Stimulated activated CD4-positive, alpha-beta T cell treated with anti-CD3 and anti-CD28 coated beads, Interleukin-1b, Interleukin-23, amount 100 ng/mL, for 48 hours (primary cell): ENCODE results near the gene TEKTIP1.
A peak's percentile ranks its signal among the peaks of the same experiment; 100 is the strongest.
"Not testable (repeated sequence)": the region's sequence is repeated elsewhere in the genome, so short reads cannot be mapped to it uniquely, and the experiment has no call there.

ENCODE experiments used
- DNase-seq: peaks from one replicate; pipeline ENCODE4 v3.0.0-alpha.2; 2020

TEKTIP1 gene

GRCh38 chr19:3508121-3508661 lies 30.8 kb upstream of the TEKTIP1 start:
- not testable (repeated sequence) for DNase-seq

- no peak for DNase-seq
Observed at GRCh38 chr19:3508771-3509535, 30.0 kb upstream of the TEKTIP1 start.

- peak; percentile 63 for DNase-seq
Observed at GRCh38 chr19:3509566-3509989, 29.4 kb upstream of the TEKTIP1 start.

DNA sequence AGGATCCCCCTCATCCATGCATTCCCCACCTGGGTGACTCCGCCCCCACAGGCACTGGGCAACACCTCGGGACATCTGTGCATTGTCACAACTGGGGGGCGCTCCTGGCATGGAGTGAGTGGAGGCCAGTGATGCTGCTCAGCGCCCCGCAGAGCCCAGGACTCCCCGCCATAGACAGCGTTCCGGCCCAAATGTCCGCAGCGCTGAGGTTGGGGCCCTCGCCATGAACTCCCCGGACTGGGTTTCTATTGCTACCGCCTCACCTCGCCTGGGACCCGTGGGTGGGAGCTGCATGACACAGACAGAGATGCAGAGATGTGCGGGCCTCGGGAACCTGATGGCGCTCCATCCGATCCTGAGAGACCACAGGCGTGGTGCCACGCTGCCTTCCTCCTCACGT lies 28.2 kb upstream of the TEKTIP1 start:
- no peak for DNase-seq

GRCh38 chr19:3511506-3512251 lies 27.3 kb upstream of the TEKTIP1 start:
- no peak for DNase-seq

DNA sequence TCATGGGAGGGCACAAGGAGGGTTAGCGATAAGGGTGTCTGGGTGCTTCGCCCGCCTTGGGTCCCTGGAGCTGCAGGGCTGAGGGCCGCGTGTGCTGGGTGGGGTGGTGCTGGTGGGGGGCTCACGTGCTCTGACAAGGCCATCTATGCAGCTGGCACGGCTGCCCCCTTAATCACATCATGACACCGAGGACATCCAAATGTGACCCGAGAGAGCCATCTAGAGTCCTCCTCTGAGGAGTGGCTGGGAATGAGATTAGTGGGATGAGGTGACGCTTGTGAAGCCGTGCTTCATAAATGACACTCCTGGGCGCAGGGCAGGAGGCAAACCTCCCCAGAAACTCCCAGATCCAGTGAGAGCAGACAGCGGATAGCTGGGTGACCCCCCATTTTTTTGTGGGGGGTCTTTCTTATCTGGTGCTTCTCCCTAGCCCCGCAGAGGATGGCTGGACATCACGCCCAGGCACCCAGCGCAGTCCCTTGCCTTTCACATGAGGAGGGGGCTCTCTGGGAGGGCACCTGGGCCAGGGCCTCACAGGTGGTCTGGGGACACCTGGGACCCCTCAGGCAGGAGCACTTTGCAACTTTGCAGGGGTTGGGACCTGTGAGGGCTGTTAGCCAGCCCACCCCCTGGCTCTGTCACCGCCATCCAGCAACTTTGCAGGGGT lies 26.3 kb upstream of the TEKTIP1 start:
- no peak for DNase-seq

GRCh38 chr19:3513229-3514140 lies 25.5 kb upstream of the TEKTIP1 start:
- DNase-seq: no peak

DNA sequence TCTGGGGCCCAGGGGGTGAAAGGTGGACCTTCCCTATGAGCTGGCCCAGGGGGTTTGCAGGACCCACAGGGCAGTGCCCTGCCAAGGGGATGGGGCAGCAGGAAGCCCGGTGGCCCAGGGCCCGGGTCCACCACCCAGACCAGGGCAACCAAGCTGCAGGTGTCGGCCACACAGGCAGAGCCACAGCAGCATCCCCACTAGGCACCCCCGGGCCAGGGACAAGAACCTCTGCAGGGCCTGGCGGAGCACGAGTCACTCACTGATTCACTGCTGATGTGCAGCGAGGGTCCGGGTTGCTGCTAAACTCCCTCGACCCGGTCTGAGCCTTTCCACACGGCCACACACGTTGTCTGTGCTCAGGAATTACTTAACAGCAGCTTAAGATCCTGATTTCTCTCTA lies 24.0 kb upstream of the TEKTIP1 start:
- DNase-seq: no peak

DNA sequence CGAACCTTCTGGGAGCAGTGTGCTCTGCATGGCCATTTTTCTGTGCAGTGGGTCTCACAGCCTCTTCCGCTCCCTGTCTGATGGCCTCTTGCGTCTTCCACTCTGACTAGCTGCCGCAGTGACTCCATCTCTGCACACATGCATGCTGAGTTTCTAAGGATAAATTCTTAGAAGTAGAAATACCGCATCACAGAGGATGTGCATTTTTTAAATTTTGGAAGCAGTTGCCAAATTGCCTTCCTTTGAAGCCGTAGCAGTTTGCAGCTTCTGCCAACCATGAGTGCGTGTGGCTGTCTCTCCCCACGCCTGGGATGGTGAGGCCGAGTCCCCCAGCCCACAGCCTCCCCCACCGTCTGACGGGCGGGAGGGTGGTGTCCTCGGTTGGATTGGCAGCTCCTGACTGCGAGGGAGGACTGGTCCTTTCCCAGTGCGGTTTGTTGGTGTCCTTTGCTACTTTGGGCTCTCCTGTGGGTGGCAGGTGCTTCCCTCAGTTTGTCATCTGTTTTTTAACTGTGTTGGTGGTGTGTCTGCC lies 23.0 kb upstream of the TEKTIP1 start:
- no peak for DNase-seq

- DNase-seq: peak; percentile 43
Observed at GRCh38 chr19:3516675-3517207, 22.2 kb upstream of the TEKTIP1 start.

DNA sequence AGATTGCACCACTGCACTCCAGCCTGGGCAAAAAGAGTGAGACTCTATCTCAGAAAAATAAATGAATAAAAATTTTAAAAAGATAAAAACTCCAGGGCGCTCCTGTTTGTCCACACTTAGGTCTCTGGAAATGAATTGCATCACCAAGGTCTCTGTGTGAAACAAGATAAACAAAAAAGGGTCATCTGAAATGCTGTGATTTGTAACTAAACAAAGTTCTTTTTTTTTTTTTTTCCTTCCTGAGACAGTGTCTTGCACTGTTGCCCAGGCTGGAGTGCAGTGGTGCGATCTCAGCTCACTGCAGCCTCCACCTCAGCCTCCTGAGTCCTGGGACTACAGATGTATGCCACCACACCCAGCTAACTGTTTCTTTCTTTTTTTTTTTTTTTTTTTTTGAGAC lies 21.3 kb upstream of the TEKTIP1 start:
- DNase-seq: no peak

DNA sequence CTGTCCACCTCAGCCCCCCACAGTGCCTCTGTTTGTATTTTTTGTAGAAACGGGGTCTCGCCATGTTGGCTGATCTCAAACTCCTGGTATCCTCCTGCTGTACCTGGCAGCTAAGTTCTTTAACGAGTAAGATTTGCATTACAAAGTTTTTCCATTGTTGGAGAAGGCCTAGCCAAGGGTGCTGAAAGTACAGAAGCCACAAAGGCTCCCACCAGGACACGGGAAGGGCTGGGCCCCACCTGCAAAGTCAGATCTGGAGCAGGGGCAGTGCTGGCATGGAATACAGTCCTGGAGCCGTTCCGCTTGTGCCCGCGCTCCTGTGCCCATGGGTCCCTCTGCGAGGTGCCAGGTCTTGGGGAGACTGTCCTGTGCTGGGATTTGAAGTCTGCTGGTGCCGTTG lies 20.7 kb upstream of the TEKTIP1 start:
- DNase-seq: no peak

DNA sequence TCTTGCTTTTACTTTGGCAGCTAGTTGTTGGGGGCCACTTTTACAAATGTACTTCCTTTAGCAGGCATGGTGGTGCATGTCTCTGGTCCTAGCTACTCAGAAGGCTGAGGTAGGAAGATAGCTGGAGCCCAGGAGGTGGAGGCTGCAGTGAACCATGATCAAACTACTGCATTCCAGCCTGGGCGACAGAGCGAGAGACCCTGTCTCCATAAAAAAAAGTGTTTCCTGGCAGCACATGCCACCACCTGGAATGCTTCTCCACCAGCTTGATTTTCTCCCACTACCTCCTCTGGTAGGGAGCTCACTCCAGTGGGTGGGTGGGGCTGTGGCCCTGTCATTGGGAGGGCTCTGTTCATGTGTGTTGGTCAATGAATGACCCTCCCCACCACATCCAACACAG lies 20.3 kb upstream of the TEKTIP1 start:
- DNase-seq: no peak

DNA sequence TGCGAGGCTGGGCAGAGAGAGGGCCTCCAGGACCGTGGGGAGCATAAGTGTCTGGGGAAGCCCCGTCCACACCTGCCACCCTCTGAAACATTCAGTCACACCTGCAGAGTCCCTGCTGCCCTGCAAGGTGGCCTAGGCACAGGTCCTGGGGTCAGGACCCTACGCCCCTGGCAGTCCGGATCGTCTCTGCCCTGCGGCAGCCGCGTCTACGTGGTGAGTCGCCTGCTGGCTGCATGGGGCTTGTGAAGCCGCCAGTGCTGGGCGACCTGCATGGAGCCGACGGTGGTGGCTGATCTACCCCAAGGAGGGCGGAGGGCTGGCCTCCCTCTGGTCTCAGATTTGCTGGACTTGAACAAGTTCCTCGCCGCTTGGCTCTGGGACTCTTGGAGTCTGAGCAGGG lies 19.8 kb upstream of the TEKTIP1 start:
- no peak for DNase-seq

DNA sequence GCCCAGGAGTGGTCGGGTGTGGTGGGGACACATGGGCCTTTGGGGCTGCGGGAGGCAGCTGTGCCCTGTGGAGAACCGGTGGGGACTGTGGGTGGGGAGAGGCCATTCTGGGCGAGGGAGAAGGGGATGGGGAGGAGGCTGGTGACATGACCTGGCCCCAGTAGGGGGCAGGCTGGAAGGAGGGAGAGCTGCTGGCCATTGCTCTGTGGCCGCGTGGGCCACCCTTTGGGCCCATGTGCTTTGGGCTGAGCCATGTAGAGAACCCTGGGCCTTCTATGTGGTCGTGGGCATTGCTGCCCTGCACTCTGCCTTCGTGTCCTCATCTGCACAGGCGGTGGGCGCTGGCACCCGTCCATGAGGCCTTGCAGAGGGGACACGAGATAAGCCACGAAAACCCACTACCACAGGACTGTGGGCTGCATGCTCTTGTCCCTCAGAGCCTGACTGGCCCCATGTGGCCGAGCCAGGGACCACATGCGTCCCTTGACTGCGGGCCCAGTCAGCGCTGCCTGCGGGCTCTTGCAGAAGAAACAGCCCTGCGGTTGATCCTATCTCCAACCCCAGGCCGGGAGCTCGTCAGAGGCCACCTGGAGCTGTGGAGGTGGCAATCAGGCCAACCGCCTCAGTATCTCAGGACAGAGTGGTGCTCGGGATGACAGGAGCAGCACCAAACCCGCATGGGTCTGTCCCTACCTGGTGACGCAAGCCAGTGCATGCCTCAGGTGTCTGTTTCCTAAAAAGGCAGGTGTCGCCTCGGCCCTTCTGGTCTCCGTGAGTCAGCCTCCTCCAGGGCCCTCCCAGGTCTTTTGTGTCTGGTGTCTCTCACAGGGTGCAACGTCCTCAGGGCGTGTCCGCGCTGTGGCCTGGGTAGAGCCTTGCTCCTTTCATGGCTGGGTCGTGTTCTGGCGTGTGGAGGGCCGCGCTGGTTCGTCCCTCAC lies 18.5 kb upstream of the TEKTIP1 start:
- DNase-seq: no peak

- DNase-seq: no peak
Observed at GRCh38 chr19:3521104-3521445, 17.9 kb upstream of the TEKTIP1 start.

- DNase-seq: no peak
Observed at GRCh38 chr19:3522421-3523360, 16.3 kb upstream of the TEKTIP1 start.

- no peak for DNase-seq
Observed at GRCh38 chr19:3523361-3524077, 15.5 kb upstream of the TEKTIP1 start.
